MCF 10A (cell line): ENCODE data around the gene PFDN2. TPM values are rescaled to one million over a fixed set of nuclear protein-coding genes. Genes with fewer than 3 reads are reported as not detected.

Experiments
- BruUV-seq: library from RNA; stranded (reverse); fragments of 400-500 nt; replicated peaks from 2 replicates; lab custom pipeline; 2021; lab: Mats Ljungman, UMichigan
- CTCF ChIA-PET: fragments of 300-600 bp; sonication (Branson Sonifier 250); formaldehyde crosslinking; extraction: SDS; loops from one replicate; lab custom pipeline; 2021; ENCODE audit warnings: antibody characterized with exemption, inconsistent platforms; lab: Yijun Ruan, JAX
- POLR2A ChIA-PET: fragments of 300-600, 350-650 bp; sonication (Branson Sonifier 250); formaldehyde crosslinking; extraction: SDS; loops from one replicate; lab custom pipeline; 2020; ENCODE audit warnings: antibody characterized with exemption, inconsistent platforms; lab: Yijun Ruan, JAX
- DNase-seq: peaks from one replicate; pipeline ENCODE4 v3.0.0-alpha.2; 2018; ENCODE audit not compliant: unreplicated experiment
- H3K27ac Mint-ChIP-seq: one replicate; pipeline ENCODE4 v1.8.0; 2022; ENCODE audit warnings: mild to moderate bottlenecking, low read depth, mixed read lengths; ENCODE audit not compliant: unreplicated experiment
- H3K27me3 Mint-ChIP-seq: one replicate; pipeline ENCODE4 v1.8.0; 2022; ENCODE audit warnings: mixed read lengths; ENCODE audit not compliant: insufficient read depth, unreplicated experiment
- H3K36me3 Mint-ChIP-seq: one replicate; pipeline ENCODE4 v1.8.0; 2022; ENCODE audit warnings: mild to moderate bottlenecking, moderate library complexity, mixed read lengths; ENCODE audit not compliant: insufficient read depth, unreplicated experiment
- H3K4me1 Mint-ChIP-seq: one replicate; pipeline ENCODE4 v1.8.0; 2022; ENCODE audit warnings: mixed read lengths; ENCODE audit not compliant: insufficient read depth, unreplicated experiment
- H3K4me3 Mint-ChIP-seq: one replicate; pipeline ENCODE4 v1.8.0; 2022; ENCODE audit warnings: mild to moderate bottlenecking, moderate library complexity, mixed read lengths; ENCODE audit not compliant: unreplicated experiment
- H3K9me3 Mint-ChIP-seq: one replicate; pipeline ENCODE4 v1.8.0; 2022; ENCODE audit warnings: mixed read lengths; ENCODE audit not compliant: unreplicated experiment
- intact Hi-C: fragments of 100-400 bp; cut with micrococcal nuclease; formaldehyde crosslinking; loops from 2 replicates; pipeline ENCODE4 v1.14.1; 2022
- total RNA-seq: library from RNA; stranded (reverse); gene quantifications from 2 replicates; pipeline ENCODE4 v1.2.3, GENCODE V29; 2022
- TF ChIP-seq, protein P1 (sequence below): fragments of 200-600 bp; IDR thresholded peaks from one replicate; pipeline ENCODE4 v1.8.0; 2022; ENCODE audit warnings: antibody characterized with exemption, mild to moderate bottlenecking; ENCODE audit not compliant: unreplicated experiment

The PFDN2 gene
- total RNA-seq, 1 experiment from 2014 or later, result 514 TPM

DNA sequence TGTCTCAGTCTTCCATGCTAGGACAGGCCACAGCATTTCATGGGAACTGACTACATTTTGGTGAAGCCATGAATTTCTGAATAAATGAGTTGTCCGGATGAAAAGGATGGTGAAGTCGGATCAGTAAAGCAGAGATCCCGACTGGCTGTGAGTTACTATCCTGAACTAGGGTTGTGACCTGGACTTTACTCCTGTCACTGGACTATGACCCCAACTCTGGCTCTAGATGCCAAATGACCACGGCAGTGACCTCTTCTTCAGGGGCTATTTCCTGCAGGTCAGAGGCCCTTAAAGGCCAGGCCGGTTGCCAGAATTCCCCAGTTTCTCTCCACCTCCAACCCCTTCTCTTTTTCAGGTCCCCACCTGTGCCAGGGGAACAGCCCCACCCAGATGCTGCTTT lies 26.7 kb downstream of the PFDN2 start:
- Mint-ChIP-seq H3K27me3 (no peaks in the 10 kb centered on the region), H3K4me1 (peaks cover 41% of the 10 kb centered on the region), H3K4me3 (no peak overlapping the region), H3K36me3 (peaks cover 6% of the 10 kb centered on the region), H3K27ac (no peak overlapping the region), H3K9me3 (no peaks in the 10 kb centered on the region)
- ChIA-PET CTCF (no interaction called here), POLR2A (interaction anchor here (1.0 kb wide), 1 partner anchor 75 kb away, joined by 4 read pairs; the partner anchor contains the start of gene PPOX)
- no peak for DNase-seq
- intact Hi-C loops, result no loop called here
- TF ChIP-seq, protein P1, sequence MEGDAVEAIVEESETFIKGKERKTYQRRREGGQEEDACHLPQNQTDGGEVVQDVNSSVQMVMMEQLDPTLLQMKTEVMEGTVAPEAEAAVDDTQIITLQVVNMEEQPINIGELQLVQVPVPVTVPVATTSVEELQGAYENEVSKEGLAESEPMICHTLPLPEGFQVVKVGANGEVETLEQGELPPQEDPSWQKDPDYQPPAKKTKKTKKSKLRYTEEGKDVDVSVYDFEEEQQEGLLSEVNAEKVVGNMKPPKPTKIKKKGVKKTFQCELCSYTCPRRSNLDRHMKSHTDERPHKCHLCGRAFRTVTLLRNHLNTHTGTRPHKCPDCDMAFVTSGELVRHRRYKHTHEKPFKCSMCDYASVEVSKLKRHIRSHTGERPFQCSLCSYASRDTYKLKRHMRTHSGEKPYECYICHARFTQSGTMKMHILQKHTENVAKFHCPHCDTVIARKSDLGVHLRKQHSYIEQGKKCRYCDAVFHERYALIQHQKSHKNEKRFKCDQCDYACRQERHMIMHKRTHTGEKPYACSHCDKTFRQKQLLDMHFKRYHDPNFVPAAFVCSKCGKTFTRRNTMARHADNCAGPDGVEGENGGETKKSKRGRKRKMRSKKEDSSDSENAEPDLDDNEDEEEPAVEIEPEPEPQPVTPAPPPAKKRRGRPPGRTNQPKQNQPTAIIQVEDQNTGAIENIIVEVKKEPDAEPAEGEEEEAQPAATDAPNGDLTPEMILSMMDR, result no peak
- BruUV-seq, result no TSS peak

DNA sequence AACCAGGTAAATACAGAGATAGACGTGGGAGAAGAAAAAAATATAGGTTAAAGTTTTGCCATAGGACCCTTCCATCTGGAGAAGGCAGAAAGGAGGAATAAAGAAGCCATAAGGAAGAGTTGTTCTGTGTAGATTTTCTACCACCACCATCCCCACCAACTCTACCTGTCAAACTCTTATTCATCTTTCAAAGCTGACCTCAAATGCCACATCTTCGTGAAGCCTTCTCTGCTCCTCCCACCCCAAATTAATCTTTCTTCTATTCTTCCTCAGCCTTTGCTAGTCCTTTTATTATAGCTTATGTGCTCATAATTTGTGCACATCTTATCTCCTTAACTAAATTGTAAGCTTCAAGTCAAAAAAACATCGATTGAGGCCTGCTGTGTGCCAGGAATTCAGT lies 27.2 kb downstream of the PFDN2 start:
- Mint-ChIP-seq H3K27ac (no peak overlapping the region), H3K9me3 (no peaks in the 10 kb centered on the region), H3K36me3 (peaks cover 6% of the 10 kb centered on the region), H3K27me3 (no peaks in the 10 kb centered on the region), H3K4me3 (no peak overlapping the region), H3K4me1 (peaks cover 42% of the 10 kb centered on the region)
- ChIA-PET POLR2A (no interaction called here), CTCF (interaction anchor here (1.4 kb wide), 1 partner anchor 93 kb away, joined by 5 read pairs; no protein-coding TSS in a partner anchor)
- no peak for DNase-seq
- intact Hi-C loops, result no loop called here
- TF ChIP-seq, protein P1, result no peak
- no TSS peak for BruUV-seq

DNA sequence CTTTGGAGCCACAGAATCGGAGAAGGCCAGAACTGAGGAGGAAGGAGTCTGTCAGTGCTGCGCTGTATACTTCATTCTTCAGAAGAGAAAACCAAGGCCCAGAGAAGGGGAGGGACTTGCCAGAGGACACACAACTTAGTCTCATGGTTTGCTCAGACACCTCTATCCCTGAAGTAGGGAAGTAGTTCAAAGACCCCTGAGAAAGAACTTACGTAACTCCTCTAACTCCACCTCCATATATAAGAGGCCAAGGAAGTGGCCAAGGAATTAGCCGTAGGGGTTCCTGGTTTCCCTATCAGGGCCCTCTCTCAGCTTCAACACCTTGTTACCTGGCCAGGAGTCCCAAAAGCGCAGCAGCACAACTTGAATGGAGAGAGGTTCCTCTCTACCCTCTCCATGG lies 27.9 kb downstream of the PFDN2 start:
- BruUV-seq, result no TSS peak
- H3K27ac Mint-ChIP-seq, result no peak overlapping the region
- TF ChIP-seq, protein P1, result no peak
- no peaks in the 10 kb centered on the region for H3K27me3 Mint-ChIP-seq
- CTCF ChIA-PET, result interaction anchor here (1.4 to 6.5 kb wide), 3 partner anchors 7 to 92 kb away, joined by 5 to 80 read pairs (median 12); partner anchors contain the start of gene KLHDC9
- peaks cover 40% of the 10 kb centered on the region for H3K4me1 Mint-ChIP-seq
- H3K9me3 Mint-ChIP-seq, result no peaks in the 10 kb centered on the region
- no peak for DNase-seq
- peaks cover 6% of the 10 kb centered on the region for H3K36me3 Mint-ChIP-seq
- POLR2A ChIA-PET, result interaction anchor here (0.5 to 1.1 kb wide), 3 partner anchors 41 to 106 kb away, joined by 3 to 5 read pairs (median 4); no protein-coding TSS in a partner anchor
- H3K4me3 Mint-ChIP-seq, result no peak overlapping the region
- intact Hi-C loops, result loop anchor here (10.0 kb wide), 1 partner anchor 745 kb away; the partner anchor contains the start of genes COPA and NCSTN

DNA sequence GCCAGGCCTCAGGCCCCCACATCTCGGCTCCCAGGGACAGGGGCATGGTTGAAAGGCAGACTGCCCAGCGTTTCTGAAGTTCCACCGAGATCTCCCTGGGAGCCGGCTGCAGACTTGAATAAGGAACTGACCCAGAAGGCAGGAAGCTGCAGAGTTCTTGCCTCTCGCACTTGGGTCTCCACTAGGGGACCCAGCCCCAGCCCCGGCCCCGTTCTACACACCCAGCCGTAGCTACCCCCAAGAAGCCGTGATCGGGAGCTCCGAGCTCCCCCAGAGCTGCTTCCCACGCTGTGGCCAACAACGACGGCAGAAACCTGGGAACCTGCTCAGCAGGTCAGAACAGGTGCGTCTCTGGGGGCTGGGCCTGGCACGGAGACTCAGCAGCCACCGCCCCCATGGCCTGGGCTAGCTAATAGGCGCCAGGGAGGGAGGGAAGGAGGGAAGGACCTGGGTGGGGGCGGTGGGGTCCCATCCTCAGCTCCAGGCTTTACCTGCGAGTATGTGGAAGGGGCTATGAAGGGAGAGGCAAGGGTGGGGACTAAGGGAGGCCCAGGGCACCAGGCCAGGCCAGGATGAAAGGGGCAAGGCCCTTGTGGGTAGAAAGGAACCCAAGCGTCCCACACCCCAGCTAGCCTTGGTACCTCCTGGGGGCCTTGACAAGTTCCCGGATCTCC lies 28.4 kb downstream of the PFDN2 start, which contains the start of gene NECTIN4:
NECTIN4 (minus strand) TSS at position 308 of the 674 bp plus-strand sequence; CDS start at position 46, 262 bp downstream.
- CTCF ChIA-PET, result interaction anchor here (0.6 to 6.5 kb wide), 6 partner anchors 8 to 482 kb away, joined by 3 to 80 read pairs (median 5); partner anchors contain the start of gene KLHDC9
- Mint-ChIP-seq H3K27me3 (no peaks in the 10 kb centered on the region), H3K9me3 (no peaks in the 10 kb centered on the region), H3K4me3 (no peak within 1 kb of the TSS), H3K36me3 (peaks cover 6% of the 10 kb centered on the region), H3K27ac (no peak within 1 kb of the TSS), H3K4me1 (peaks cover 43% of the 10 kb centered on the region)
- POLR2A ChIA-PET, result interaction anchor here (0.5 to 1.3 kb wide), 4 partner anchors 10 to 105 kb away, joined by 3 to 5 read pairs (median 4); no protein-coding TSS in a partner anchor
- intact Hi-C loops, result loop anchor here (10.0 kb wide), 1 partner anchor 745 kb away; the partner anchor contains the start of genes COPA and NCSTN
- no peak for DNase-seq
- no TSS peak for BruUV-seq
- TF ChIP-seq, protein P1, result no peak
